PFSK-1 (cell line): Measurements from ENCODE around the gene ANKRD12.

Experiments
- POLR2AphosphoS5 ChIP-seq: IDR thresholded peaks from 2 replicates; pipeline ENCODE4 v1.6.1; 2012; ENCODE audit warnings: low read depth, mild to moderate bottlenecking, control low read depth, low read length, moderate library complexity
- SIN3A ChIP-seq: IDR thresholded peaks from 2 replicates; pipeline ENCODE4 v1.6.1; 2012; ENCODE audit warnings: mild to moderate bottlenecking, low read length, moderate library complexity, borderline replicate concordance; ENCODE audit not compliant: insufficient read depth
- TAF1 ChIP-seq: IDR thresholded peaks from 2 replicates; pipeline ENCODE4 v1.6.1; 2012; ENCODE audit warnings: low read length, control low read depth, borderline replicate concordance; ENCODE audit not compliant: insufficient read depth

- TF ChIP-seq POLR2AphosphoS5 (no peak), SIN3A (no peak), TAF1 (no peak)
Measured at GRCh38 chr18:9297007-9297393, 160.4 kb downstream of the ANKRD12 start.
